DMS53 treated with DMSO at 0.1 percent for 48 hours (cell line): ENCODE data around the gene ARL4D.
"Not testable (repeated sequence)": the region's sequence is repeated elsewhere in the genome, so short reads cannot be mapped to it uniquely, and the experiment has no call there.

Experiments
- DNase-seq: peaks from one replicate; lab custom pipeline; 2025; ENCODE audit not compliant: unreplicated experiment; lab: John Stamatoyannopoulos, UW

Gene ARL4D

GRCh38 chr17:43398724-43399595, at the start of gene ARL4D:
ARL4D (plus strand) TSS chr17:43398993; CDS start chr17:43399733, 740 bp downstream.
- peak; percentile 66 for DNase-seq

GRCh38 chr17:43349142-43349541, 49.7 kb upstream of the ARL4D start:
- DNase-seq, result peak; percentile 3

DNA sequence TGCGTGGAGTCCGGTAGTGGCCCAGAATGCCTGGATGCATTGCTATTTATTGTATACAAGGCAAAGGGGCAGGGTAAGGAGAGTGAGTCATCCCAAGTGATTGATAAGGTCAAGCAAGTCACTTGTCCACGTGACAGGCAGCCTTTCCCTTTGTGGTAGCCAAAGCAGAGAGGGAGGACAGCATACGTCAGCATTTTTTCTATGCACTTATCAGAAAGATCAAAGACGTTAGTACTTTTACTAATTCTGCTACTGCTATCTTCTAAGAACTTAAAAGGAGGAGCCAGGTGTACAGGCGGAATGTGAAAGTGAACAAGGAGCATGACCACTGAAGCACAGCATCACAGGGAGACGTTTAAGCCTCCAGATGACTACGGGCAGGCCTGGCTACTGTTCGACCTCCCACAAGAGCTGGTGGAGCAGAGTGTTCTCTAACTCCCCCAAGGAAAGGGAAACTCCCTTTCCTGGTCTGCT, 47.9 kb upstream of the ARL4D start:
- DNase-seq, result no peak

GRCh38 chr17:43351691-43352090, 47.1 kb upstream of the ARL4D start:
- no peak for DNase-seq

- no peak for DNase-seq
These were observed 46.0 kb upstream of the ARL4D start for GRCh38 chr17:43352579-43353331.

GRCh38 chr17:43353393-43353792, 45.4 kb upstream of the ARL4D start:
- DNase-seq, result no peak

GRCh38 chr17:43354371-43354770, 44.4 kb upstream of the ARL4D start:
- DNase-seq, result no peak

DNA sequence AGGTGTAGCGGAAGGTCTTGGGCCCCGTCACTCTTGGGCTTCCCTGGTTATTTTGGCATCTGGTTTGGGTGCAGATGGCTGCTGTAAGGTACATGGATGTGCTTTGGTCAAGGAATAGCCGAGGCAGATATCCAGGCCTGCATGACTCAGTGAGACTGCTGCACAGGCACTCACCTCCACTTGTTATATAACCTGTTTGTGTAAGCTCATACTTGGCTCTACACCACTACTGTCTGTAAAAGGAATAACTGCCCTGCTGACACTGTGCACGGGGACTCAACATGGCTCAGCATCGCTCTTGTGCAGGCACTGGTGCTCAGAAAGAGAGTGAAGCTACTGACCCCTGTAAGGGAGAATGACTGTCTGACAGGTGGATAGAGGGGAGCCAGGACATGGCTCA, 42.3 kb upstream of the ARL4D start:
- no peak for DNase-seq

DNA sequence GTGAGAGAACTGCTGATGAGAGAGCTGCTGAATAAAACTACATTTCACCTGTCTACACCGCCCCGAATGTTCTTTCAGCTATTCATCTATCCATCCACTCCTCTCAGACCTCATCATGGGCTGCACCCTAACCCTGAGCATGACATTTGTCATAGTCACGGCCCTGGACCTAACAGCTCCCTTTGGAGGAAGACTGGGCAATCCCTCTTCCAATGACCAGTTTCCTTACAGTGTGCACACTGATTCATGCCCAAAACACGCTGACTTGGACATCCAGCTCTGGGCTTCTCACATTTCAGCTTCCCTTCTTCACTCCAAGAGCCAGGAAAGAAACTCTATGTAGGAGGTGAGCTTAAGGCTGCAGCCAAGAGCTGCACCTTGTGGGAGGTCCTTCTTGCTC, 41.8 kb upstream of the ARL4D start:
- no peak for DNase-seq

- DNase-seq, result no peak
These were observed 39.2 kb upstream of the ARL4D start for GRCh38 chr17:43359469-43360110.

DNA sequence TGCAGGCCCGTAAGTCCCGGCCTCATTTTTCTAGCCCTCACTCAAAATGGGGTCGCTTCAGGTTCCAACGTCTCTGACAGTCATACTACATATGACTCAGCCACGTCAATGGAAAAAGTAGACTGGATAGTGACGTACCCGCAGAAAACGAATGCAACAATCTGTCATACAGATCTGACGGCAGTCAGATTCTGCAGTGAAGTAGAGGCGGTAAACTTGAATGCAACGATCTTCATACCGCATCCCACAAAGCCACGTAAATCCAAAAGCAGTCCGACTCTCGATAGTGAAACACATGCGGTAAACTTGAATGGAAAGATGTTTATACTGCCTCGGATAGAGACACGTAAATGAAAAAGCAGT, 38.4 kb upstream of the ARL4D start:
- peak; percentile 79 for DNase-seq

DNA sequence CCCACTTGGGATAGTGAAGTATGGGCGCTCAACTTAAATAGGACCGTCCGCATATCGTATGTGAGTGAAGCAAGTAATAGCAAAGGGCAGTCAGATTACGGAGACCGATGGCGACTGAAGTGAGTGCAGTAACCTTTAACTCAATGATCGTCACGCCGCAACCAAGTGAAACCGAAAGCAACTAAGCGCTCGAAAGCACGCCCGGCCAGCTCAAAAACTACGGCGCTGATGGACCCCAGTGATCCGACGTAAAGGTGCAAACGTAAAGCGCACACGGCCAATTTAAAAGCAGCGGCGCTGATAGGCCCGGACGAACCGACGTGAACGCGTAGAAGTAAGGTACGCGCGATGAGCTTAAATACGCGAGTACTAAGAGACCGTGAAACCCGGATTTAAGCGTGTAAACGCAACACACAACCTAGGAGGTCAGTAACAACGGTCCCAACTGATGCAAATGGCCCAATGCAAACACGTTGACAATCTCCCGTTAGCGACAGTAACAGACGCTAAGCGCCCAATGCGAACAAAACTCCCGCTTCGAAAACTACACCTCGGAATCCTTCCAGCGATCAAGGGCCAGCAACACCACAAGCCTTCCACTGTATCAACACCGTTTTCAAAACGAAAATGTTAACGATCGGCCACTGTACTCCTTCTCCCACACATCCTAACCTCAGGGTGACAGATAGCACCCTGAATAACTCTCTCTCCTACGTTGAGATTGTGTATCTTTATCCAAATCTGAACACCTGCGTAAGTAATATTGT, 37.9 kb upstream of the ARL4D start:
- DNase-seq, result peak; percentile 97

DNA sequence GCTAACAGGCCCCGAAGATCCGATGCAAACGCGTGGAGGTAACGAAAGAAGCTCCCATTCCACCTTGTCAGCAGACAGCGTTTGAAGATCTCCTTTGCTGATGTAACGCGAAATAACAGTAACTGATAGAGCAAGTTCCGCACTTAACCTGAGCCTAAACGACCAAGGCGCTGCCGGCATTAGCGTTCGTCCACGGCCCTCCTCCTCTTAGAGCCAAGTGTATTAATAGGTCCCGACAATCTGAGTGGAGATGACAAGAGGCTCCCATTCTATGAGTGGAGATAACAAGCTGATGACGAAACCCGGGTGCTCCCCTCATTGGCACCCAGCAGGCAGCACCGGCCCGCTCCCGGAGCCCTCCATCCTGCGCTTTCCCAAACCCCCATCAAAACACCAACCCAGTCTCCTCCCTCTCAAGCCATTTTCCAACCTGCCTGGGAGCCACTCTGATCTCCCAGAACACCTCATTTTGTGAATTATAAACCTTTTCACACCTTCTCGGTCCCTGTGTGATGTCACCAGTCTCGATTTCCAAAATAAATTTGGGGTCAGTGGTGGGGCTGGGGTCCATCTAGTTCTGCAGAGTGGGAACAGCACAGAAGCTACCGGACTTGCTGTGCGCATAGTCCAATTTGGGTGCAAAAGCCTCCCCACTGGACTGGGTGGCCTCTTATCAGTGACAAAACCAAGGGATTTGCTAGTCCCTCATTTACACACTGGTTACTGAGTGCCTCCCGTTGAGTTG, 35.4 kb upstream of the ARL4D start:
- DNase-seq, result no peak

DNA sequence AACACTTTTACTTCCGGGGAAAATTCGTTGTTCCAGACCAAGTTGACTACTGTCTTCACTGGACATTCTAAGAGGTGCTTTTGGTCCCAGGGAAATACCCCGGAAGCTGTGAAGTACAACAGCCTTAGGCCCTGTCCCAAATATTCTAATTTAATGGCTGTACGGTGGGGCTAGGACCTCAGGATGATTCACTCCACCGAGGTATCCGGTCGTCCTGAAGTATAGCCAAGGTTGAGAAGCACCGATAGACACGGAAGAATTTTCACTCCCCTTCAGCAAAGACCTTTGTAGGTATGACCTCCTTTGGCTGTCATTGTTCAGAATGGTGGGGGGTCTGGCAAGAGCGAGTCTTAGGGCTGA, 34.9 kb upstream of the ARL4D start:
- no peak for DNase-seq

- no peak for DNase-seq
These were observed 33.4 kb upstream of the ARL4D start for GRCh38 chr17:43365356-43365755.

GRCh38 chr17:43365921-43366320, 32.9 kb upstream of the ARL4D start:
- not testable (repeated sequence) for DNase-seq

- DNase-seq, result no peak
These were observed 31.7 kb upstream of the ARL4D start for GRCh38 chr17:43366891-43367736.

- peak; percentile 75 for DNase-seq
These were observed 31.0 kb upstream of the ARL4D start for GRCh38 chr17:43367737-43368242.
